ENCODE results near the gene RFTN1.

RFTN1 gene

DNA sequence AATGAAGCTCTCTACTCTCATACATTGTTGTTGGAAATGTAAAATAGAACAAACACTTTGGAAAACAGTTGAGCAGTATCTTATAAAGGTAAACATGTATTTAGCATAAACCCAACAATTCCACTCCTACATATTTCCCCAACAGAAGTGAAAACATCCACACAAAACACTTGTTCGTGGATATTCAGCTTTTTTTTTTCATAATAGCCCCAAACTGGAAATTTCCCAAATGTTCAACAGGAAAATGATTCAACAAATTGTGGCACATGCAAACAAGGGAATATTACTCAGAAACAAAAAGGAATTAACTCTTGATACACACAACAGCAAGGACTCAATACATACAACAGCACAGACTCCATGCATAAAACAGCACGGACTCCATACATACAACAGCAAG lies 28.5 kb downstream of the RFTN1 start:
- no peak for DNase-seq

DNA sequence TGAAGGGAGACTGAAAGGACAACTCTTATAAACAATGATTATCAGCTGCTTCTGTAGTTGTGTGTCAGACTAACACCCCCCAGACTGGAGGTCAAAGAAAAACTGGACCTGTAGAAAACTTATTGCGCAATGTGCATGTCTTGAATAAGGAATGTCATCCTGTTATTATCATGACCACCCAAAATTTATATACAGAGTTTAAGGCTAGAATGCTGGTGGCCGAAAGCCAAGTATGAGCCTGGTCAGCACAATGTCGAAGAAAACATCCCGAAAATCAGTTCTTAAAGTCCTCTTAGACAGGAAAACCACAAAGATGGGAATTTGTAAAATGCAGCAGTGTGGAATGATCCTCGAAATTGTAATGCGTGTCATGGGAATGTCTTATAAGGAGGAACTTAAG lies 29.3 kb downstream of the RFTN1 start:
- DNase-seq, result no peak

DNA sequence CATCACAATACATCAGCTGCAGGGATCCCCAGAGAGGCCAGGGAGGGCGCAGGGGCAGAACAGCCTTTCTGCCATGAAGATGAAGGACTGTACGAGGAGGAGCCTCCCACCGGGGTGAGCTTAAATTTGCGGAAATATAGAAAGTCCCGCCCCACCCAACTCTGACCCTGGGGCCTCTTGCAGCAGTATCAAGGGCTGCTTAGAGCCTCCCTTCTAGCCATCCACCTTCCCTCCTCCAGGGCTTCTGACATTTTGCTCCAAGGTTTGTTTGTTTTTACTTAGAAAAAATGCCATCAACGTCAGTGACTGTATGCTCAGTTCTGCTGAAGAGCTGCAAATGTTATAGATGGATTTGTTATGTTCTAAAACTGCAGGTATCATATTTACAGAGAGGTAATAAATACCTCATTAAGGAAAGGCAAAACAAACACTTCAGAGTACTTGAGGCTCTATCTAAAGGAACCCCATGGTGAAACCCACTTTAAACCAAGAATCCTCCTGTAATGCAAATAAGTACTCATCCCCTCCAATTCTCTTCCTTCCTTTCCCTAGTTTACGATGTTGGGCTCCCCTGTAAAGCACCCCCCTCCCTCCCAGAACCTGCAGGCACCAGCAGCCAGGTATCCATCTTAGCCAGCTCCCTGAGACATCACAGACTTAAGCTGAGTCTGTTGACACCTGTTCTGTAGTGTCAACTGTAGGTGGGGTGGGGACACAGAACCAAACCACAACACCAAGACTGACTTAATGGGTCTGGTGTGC lies 30.5 kb downstream of the RFTN1 start:
- DNase-seq, result peak; percentile 14

DNA sequence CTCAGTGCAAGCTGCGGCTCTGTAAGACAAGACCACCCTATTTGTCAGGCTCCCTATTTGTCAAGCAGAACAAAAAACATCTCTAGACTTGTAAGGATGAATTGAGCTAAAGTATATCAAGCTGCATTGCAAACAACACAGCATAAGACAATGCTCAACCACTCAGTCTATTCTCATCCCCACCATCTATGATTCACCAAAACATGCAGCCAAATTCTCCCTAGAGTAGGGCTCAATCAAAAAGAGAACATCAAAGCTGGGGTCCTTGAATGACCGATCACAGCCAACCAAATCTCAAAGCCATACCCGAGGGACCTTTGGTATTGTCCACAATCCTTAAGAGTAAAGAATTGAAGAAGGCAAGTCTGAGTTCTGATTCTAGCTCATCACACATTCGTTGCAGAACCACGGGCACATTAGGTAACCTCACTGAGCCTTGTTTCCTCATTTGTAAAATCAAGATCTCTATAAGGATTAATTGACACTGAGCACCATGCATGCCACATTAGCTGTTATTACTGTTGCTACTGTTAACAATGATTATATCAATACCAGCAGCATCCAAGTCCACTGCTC lies 31.2 kb downstream of the RFTN1 start:
- no peak for DNase-seq

DNA sequence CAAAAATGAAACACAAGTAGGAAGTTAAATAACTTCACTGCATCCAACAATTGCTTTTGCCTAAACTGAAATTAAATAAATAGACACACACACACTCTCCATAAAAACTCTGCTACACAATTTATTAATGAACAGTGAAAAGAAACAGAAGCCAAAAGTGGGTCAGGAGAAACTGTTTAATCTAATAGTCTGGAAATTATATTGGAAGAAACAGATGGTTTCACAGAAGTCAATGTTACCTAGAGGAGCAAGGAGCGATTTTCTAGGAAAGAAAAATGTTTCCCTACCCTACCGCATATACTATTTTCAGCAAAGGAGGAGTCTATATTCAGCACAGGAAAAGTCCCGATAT lies 32.0 kb downstream of the RFTN1 start:
- DNase-seq, result no peak

DNA sequence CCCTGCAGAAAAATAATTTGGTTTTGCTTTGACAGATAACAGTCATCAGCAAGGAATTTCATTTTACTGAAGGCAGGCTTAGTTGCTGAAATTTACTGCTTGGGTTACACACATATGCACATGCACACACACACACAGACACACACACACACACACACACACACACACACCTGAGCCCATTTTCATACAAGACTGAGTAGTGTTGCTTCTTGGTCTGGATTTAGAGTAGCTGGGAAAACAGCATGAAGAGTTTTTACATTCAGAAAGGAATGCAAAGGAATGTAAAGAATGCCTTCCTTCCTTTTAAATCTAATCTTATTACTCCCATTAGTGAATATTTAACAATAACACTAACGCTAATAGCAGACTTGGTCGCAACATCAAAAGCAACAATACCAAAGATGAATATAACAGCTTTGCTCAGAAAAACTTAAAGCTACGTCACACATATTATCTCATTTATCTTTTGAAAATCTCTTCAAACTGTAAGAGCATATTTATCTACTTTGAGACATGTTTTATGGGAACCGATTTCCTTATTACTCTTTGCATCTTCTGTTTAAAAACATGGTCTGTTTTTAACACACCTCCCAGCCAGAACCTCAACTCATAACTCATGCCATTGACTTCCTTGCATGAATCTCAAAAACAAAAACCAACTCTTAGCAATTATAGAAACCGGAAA lies 32.5 kb downstream of the RFTN1 start:
- DNase-seq, result no peak

DNA sequence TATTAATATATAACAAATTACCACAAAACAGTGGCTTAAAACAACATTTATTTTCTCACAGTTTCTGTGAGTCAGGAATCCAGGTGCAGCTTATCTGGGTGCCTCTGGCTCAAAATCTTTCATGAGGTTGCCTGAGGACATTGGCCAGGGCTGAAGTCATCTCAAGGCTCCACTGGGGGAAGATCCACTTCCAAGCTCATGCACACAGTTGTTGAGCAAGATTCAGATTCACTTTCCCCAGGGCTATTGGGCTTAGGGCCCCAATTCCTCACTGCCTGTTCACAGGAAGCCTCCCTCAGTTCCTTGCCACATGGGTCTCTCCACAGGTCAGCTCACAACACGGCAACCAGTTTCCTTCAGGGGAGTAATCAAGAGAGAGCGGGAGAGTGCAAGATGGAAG lies 35.0 kb downstream of the RFTN1 start:
- no peak for DNase-seq

DNA sequence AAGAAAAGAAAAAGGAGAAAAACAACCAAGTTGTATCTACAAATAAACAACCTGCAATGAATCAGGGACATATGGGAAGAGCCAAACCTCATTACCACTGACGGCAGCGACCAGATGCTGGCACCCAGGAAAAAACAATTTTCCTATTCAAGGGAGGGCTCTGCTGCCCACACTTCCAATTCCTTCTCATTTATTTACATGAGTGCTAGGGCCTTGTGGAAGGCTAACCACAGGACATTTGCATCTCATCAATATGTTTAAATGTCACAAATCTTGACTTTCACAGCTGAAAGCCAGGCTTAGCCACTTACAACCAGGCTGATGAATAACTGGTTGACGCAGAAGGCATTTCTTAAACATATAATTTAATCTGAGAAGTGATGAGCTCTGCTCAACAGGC lies 36.0 kb downstream of the RFTN1 start:
- DNase-seq, result no peak

DNA sequence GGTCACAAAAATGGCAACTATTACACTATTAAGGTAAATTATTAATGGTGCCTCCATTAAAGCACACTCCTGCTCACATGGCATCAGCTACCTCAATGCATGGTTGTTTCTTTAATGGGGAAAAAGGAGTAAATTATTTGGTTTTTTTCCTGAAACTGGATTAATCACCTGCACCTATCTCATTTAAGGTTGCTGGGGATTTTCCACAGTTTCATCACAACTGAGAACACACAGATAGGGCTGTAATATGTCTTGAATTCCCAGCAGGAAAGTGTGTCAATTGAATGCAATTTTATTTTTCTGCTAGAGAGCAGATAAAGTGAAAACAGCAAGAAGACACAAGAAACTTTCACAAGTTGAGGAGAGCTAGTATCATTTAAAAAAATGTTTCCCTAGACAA lies 36.4 kb downstream of the RFTN1 start:
- DNase-seq, result no peak

DNA sequence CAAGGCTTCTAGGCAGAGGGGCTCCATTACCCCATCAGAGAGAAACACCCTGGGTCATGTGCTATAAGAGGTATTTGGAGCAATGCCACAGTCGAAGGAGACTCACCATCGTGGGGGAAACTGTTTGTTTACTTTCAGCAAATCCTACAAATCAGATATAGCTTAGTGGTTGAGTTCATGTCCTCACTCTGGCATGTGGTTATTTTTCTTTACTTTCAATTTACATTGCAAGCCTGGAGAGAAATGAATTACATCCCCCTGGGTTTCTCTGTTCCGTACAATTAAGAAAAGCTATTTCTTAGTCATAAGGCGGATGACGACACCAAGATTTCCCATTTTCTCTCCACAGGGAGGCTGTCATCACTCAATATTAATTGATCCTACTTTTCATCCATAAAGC lies 36.9 kb downstream of the RFTN1 start:
- DNase-seq, result no peak

DNA sequence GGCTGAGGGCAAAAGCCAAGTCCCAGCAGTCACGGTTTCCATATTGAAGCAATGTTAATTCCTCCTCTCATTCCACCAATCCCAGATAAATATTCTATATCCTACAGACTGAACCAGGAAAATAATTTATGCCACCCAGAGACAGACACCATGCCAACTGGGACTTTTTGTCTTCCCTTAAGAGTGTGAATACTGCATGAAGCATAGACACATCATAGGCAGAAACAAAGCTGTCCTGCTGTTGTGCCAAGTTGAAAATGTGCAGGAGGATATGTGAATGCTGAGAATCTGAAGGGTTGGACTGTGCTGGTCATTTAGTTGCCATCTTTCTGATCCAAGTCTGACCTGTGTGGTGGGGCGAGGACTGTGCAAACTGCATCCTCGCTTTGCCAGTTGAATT lies 37.7 kb downstream of the RFTN1 start:
- DNase-seq, result no peak

DNA sequence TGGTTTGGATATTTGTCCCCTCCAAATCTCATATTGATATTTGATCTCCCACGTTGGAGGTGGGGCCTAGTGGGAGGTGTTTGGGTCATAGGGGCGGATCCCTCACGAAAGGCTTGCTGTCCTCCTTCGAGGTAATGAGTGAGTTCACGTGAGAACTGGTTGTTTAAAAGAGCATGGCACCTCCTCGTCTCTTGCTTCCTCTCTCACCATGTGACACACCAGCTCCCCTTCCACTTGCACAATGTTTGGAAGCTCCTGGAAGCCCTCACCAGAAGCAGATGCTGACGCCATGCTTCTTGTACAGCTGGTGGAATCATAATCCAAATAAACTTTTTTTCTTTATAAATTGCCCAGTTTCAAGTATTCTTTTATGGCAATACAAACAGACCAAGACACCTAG lies 38.6 kb downstream of the RFTN1 start:
- no peak for DNase-seq

DNA sequence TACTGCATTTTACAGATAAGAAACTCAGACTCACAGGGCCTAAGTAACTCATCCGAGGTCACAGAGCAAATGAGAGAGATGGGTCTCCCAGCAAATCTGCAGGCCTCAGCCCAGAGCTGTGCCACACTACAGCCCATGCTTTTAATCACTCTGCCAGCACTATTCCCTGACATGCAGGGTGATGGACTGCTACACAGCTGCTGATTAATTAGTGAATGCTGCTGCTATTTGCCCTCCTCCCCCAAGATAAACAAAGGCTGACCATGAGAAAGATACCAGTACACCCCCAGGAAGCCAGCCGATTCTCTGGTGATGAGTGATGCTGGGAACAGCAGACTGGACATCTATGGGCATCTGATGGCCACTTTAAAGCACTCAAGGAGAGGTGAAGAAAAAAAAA lies 39.3 kb downstream of the RFTN1 start:
- DNase-seq, result no peak

DNA sequence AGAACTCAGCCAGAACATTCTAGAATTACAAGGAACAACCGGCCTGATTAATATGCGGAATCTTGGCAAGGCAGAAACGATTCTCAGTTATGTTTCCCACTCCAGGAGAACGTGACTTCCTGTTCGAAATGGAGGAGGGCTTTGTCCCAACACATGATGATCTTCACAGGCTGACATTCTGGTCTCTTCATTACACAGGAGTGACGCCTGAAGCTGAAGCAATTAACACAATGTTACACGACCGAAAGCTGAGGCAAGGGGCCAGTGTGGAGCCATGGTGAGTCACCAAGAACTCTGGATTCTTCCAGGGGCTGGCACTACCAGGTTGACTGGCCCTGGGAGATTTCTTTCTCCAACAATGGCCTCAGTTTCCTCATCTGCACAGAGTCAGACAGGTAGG lies 40.9 kb downstream of the RFTN1 start:
- no peak for DNase-seq

DNA sequence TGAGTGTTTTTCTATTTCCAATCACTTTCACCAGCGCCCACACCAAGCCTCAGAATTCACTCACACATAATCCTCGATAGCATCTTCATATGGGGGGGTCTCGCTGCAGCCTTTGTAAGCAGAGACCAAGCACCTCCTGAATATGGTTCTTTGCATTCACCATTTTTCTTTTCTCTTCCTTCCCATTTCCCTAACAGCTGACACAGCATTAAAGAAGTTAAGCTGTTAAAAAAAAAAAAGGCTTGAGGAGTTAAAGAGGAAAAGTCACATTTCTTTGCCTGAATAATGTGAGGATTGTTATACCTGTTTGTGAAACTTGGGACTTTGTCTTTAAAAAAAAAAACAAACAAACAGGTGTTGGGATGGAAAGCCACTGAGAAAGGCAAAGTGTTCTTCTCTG lies 41.6 kb downstream of the RFTN1 start:
- DNase-seq, result no peak

DNA sequence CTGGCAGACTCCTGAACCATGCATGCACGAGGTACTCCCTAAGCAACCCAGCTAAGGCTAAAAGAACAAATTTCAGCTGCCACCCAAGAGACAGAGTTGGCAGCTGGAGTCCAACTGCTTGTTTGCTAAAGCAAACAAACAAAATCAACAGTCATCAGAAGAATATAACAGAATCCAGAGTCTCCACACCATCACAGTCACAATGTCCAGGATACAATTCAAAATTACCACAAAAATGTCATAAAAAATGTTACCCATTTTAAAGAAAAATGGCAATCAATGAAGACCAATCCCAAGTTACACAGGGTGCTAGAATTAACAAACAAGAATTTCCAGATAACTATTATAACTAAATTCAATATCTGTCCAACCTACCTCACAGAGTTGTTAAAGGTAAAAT lies 42.9 kb downstream of the RFTN1 start:
- no peak for DNase-seq

DNA sequence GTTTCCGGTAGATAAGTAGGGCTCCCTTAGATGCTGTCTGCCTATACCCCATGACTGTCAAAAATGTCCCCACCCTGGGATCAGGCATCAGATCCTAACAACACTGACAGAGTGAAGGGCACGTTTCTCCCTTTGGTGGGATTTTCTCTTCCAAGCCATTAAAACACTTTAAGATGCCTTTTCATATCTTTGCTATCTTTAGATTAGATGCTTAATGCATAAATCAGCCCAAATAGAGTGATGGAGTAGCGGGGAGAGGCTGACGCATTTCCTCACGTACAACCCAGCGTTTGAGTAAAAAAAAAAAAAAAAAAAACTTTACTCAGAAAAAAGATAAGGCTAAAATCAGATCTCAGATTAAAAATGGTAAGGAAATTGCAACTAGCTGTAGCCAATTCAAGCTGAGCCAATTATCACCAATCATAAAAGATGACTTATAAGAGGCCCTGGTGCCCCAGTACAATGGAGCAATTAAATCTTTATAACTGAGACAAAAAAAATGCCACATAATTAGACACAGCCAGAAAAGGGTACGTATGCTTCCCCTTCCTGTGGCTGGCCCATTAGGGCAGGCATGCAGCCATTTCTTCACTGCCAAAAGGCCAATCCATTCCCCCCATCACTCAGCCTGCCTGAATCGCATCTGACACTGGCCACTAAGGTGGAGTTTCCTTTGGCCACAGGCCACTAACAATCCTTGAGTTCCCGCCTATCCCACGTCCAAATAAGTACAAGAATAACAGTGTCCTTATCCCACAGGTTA lies 45.0 kb downstream of the RFTN1 start:
- DNase-seq, result no peak

DNA sequence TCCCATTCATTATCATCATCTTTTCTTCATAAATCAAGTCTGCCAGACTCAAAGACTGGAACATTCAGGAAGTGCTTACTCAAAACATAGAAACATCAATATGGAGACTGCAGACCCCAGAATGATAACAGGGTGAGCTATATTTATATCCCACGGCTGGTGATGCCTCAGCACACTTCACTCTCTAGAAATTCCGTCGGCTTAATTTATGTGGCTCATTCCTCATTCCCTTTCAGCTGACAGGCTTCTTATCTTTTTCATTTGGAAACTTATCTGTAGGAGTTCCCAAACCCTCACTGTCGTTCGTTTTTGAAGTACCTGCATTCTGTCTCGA lies 45.5 kb downstream of the RFTN1 start:
- no peak for DNase-seq

DNA sequence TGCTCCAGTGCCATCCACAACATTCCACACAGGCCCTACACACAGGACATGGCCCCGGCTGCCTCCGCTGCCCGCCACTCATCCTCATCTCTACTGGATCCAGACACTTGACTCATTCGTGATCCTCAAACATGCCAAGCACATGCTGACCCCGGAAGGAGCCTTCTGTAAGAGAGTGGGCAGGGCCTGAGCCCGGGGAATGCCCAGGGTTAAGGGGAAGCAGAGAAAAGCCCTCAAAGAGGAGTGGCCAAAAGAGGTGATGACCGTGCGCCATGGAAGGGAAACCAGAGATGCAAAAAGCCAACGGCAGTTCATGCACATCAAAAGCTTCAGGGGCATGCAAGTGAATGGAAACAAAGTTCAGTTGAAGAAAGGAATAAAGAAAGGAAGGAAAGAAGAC lies 46.1 kb downstream of the RFTN1 start:
- no peak for DNase-seq

DNA sequence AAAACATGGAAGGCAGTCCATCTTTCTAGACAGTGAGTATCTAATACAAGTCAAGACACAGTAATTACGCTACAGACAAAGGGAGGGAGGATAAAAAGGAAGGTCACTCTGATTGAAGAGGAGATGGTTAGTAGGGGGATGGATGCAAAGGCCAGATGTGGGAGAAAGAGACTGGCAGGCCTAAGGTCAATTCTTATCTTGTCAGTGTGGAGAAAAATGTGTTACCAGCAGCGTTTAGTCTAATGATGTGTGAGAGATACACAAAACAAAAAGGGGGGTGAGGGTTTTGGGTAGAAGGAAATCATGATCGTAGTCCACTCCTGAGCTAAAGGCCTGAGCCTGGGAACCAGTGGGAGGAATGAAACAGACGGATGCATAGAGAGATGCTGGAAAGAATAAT lies 46.7 kb downstream of the RFTN1 start:
- no peak for DNase-seq

DNA sequence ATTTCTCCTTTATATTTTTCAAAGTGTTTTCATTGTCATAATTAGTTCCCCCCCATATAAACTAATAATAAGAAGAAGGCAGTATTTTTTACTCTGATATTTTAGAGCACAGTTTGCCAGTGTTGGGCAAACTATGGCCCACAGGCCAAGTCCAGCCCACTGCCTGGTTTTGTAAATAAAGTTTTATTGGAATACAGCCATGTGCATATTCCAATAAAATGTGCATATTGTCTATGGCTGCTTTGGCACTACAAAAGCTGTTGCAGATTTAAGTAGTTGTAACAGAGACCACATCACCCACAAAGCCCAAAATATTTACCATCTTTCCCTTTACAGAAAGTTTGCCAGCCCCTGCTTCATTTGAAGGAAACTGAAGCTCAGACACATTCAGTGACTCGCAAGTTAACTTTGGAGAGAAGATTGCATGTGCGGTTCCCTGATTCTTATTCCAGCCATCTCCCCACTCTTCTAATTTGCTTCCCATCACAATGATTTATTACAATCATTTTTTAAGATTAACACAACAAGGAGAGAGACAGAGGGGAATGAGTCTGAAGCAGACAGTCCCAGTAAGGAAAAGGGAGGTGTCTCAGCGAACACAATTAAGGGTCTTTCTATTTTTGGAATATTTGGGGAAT lies 48.9 kb downstream of the RFTN1 start:
- DNase-seq, result no peak

DNA sequence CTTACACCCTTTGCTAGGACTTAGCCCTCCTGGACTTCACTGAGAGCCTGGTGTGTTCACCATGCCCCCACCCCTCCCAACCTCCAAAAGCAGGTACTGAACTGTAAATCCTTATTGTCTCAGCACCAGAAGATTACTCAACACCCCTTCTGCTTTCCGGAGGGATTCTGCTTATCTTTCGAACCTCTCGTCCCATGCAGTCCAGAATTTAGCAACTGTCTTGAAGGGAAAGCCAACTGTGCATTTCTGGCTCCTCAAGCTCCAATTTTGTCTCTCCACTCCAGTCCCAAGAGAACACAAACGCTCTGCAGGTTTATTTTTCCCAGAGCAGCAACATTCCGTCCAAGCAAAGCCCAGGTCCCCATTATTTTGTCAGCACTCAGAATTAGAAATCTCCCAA lies 49.6 kb downstream of the RFTN1 start:
- DNase-seq, result no peak

DNA sequence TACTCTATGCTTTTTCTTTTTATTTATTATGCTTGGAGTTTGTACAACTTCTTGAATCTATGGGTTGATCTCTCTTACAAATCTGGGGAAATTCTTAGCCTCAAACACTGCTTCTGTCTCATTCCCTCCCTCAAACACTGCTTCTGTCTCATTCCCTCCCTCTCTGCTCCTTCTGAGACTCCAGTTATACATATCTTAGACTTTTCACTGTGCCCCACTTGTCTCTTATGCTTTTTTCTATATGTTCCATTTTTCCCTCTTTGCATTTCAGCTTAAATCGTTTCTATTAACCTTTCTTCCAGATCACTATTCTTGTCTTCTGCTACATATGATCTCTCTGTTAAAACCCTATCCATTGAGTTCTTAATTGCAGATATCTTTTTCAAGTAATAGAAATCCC lies 50.4 kb downstream of the RFTN1 start:
- no peak for DNase-seq

DNA sequence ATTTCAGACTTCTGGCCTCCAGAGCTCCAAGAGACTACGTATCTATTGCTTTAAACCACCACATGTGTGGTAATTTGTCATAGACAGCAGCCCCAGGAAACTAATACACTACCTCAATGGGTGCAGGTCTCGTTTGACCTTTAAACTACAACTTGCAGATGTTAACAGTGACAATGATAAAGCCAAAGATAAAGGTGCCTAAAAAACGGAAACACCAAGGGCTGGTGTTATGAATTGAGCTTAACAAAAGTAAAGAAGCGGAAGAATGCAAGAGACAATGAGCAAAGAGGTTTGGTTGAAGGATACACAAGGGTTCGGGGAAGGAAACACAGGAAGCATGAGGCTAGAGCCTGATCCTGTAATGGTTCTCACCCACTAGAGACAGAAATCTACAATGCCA lies 50.8 kb downstream of the RFTN1 start:
- DNase-seq, result no peak

Data from activated gamma-delta T cell treated with Interleukin-2 at 50 U/mL for 16 hours (primary cell).